GM12875 (cell line): Measurements from ENCODE around the gene VRK1.
"Not testable (repeated sequence)": the region's sequence is repeated elsewhere in the genome, so short reads cannot be mapped to it uniquely, and the experiment has no call there.

Source experiments
- H3K4me3 ChIP-seq: one replicate; pipeline ENCODE4 v1.5.1; 2011; ENCODE audit warnings: low read depth, low read length, control low read depth
- TF ChIP-seq, protein P1 (sequence below): IDR thresholded peaks from 2 replicates; pipeline ENCODE4 v1.5.1; 2011; ENCODE audit warnings: low read depth, mild to moderate bottlenecking, control low read depth, inconsistent platforms, low read length, moderate library complexity, borderline replicate concordance; ENCODE audit not compliant: insufficient read depth

Gene VRK1

DNA sequence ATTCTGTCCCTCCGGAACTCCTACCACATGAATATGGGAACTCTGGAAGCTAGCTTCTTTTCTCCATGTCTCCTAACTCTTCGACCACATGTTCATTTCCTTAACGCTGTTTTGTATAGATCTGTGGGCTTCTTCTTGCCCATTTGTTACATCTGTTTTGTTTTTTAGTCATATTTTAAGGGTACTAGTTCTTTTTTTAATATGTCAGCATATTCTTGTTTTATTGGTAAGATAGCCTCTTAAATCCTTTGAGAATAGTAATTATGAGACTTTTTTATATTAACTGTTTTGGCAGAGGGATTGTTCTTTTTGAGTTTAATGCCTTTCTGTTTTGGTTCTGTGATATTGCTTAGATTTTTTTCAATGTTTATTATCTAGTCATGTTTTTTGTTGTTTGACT, 70.5 kb downstream of the VRK1 start:
- H3K4me3 ChIP-seq, result no peak overlapping the region
- TF ChIP-seq, protein P1, sequence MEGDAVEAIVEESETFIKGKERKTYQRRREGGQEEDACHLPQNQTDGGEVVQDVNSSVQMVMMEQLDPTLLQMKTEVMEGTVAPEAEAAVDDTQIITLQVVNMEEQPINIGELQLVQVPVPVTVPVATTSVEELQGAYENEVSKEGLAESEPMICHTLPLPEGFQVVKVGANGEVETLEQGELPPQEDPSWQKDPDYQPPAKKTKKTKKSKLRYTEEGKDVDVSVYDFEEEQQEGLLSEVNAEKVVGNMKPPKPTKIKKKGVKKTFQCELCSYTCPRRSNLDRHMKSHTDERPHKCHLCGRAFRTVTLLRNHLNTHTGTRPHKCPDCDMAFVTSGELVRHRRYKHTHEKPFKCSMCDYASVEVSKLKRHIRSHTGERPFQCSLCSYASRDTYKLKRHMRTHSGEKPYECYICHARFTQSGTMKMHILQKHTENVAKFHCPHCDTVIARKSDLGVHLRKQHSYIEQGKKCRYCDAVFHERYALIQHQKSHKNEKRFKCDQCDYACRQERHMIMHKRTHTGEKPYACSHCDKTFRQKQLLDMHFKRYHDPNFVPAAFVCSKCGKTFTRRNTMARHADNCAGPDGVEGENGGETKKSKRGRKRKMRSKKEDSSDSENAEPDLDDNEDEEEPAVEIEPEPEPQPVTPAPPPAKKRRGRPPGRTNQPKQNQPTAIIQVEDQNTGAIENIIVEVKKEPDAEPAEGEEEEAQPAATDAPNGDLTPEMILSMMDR, result no peak

DNA sequence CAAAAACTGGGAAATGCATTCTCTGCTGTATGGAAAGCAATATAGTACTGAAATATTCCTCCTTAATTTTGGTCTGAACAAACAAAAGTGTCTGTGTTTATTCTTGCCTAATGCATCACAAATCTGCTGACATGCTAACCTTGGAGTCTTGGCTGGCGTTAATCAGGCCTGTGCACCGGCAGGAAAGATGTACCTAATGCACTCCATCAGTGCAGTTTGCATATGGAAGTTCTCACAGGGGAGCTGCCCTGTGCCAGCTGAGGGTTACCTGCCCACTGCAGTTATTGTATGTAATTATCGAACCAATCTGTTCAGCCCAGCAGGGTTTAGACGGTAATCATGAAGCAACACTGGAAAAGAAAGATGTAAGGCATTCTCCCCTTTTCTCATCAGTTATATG, 76.9 kb downstream of the VRK1 start:
- TF ChIP-seq, protein P1, result no peak
- H3K4me3 ChIP-seq, result no peak overlapping the region

- H3K4me3 ChIP-seq, result no peak overlapping the region
- TF ChIP-seq, protein P1, result no peak
These were observed 79.6 kb downstream of the VRK1 start for GRCh38 chr14:96876747-96877146.

GRCh38 chr14:96881713-96882112, 84.5 kb downstream of the VRK1 start:
- TF ChIP-seq, protein P1, result no peak

GRCh38 chr14:96883974-96884373, 86.8 kb downstream of the VRK1 start:
- H3K4me3 ChIP-seq, result not testable (repeated sequence)

More at GRCh38 chr14:96881713-96882112, 84.5 kb downstream of the VRK1 start:
- no peak overlapping the region for H3K4me3 ChIP-seq

DNA sequence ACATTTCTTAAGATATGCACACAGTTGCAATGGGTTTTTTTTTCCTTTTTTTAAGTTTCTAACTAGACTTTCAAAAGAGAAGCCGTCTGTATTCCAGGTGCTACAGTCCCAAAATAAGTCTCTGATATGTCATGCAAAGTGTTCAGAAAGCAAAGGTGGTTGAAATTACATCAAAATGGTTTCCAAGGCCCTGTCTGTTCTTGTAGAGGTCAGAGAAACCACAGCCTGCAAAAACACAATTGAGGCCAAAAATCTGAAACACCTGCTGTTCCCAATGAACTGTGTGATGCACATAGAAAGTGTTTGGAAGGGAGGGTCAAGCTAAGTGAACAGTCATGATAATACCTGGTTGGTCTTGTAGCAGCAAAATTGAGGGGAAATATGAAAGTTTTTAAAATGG, 91.0 kb downstream of the VRK1 start:
- TF ChIP-seq, protein P1, result no peak
- no peak overlapping the region for H3K4me3 ChIP-seq

- TF ChIP-seq, protein P1, result no peak
- no peak overlapping the region for H3K4me3 ChIP-seq
These were observed 91.4 kb downstream of the VRK1 start for GRCh38 chr14:96888593-96888992.

GRCh38 chr14:96889091-96889490, 91.9 kb downstream of the VRK1 start:
- TF ChIP-seq, protein P1, result no peak
- no peak overlapping the region for H3K4me3 ChIP-seq
